ENCODE results near the gene DSCAM. TPM values are rescaled to one million over a fixed set of nuclear protein-coding genes. Genes with fewer than 3 reads are reported as not detected.

Gene DSCAM
- total RNA-seq, 4 donors from 2014 or later = 0.19 TPM; not detected in 3

GRCh38 chr21:40660461-40660860 is 186.5 kb downstream of the DSCAM start:
- TF ChIP-seq POLR2A (IDR thresholded peaks at IDR 0.05) (no peak), CTCF (IDR thresholded peaks at IDR 0.05) (no peak)
- Histone ChIP-seq H3K27ac (no peak overlapping the region), H3K27me3 (no peaks in the 10 kb centered on the region)

DNA sequence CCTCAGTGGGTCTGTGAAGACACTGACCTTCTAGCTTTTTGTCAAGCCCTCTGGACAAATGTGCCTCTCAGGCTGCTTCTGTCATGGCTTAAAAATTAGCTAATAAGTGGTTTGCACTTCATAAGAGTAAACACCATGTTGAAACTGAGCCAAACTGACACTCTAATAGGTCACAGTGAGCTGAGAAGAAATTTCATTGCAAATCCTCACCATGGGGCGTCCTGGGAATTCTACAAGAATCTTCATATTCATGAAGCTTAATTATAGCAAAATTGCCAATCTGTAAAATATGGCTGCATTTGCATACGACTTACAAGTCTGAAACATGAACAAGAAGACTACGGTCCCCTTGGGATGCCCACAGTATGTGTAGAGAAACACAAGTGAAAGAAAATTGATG is 188.6 kb downstream of the DSCAM start:
- no peak for TF ChIP-seq POLR2A (IDR thresholded peaks at IDR 0.05)
- no peak for TF ChIP-seq CTCF (IDR thresholded peaks at IDR 0.05)
- H3K36me3 ChIP-seq = no peaks in the 10 kb centered on the region
- H3K27ac ChIP-seq = no peak overlapping the region
- no peak overlapping the region for H3K4me3 ChIP-seq
- peaks cover 0 to 4% (median 0%) of the 10 kb centered on the region in 4 donors for H3K9me3 ChIP-seq
- no peaks in the 10 kb centered on the region for H3K4me1 ChIP-seq
- DNase-seq = no peak
- H3K27me3 ChIP-seq = no peaks in the 10 kb centered on the region

More at GRCh38 chr21:40660461-40660860, 186.5 kb downstream of the DSCAM start:
- H3K4me1 ChIP-seq = no peaks in the 10 kb centered on the region
- no peaks in the 10 kb centered on the region for H3K9me3 ChIP-seq
- DNase-seq = no peak
- no peak overlapping the region for H3K4me3 ChIP-seq
- H3K36me3 ChIP-seq = no peaks in the 10 kb centered on the region

DNA sequence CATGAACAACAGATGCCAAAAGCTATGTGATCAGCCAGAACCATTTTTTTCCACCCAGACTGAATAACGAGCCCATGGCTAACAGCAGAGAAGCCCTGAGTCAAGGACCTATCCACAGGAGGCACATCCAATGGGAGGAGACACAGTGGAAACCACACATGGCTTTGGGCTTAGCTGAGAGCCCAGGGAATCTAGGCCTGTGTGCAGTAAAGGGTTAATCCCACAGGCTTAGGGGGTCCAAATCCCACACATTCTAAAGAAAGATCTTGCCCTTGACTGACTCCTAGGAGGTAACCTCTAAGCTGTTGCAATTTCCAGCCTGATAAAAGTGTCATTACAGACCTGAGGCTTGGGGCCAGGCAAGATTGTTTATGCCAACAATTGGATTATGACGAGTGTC is 194.5 kb downstream of the DSCAM start:
- Histone ChIP-seq H3K4me1 (no peaks in the 10 kb centered on the region), H3K27ac (no peak overlapping the region), H3K9me3 (peaks cover 0 to 4% (median 0%) of the 10 kb centered on the region in 4 donors), H3K27me3 (no peaks in the 10 kb centered on the region), H3K4me3 (no peak overlapping the region), H3K36me3 (no peaks in the 10 kb centered on the region)
- TF ChIP-seq CTCF (IDR thresholded peaks at IDR 0.05) (no peak), POLR2A (IDR thresholded peaks at IDR 0.05) (no peak)
- DNase-seq = no peak

GRCh38 chr21:40647706-40648105 is 199.3 kb downstream of the DSCAM start:
- Histone ChIP-seq H3K36me3 (no peaks in the 10 kb centered on the region), H3K27me3 (no peaks in the 10 kb centered on the region), H3K4me1 (no peaks in the 10 kb centered on the region), H3K9me3 (no peaks in the 10 kb centered on the region), H3K27ac (no peak overlapping the region), H3K4me3 (no peak overlapping the region)
- no peak for DNase-seq
- no peak for TF ChIP-seq POLR2A (IDR thresholded peaks at IDR 0.05)
- TF ChIP-seq CTCF (IDR thresholded peaks at IDR 0.05) = no peak

GRCh38 chr21:40646651-40647050 is 200.3 kb downstream of the DSCAM start:
- no peak for DNase-seq
- H3K27me3 ChIP-seq = no peaks in the 10 kb centered on the region
- no peaks in the 10 kb centered on the region for H3K4me1 ChIP-seq
- H3K4me3 ChIP-seq = no peak overlapping the region
- no peak overlapping the region for H3K27ac ChIP-seq
- H3K36me3 ChIP-seq = no peaks in the 10 kb centered on the region
- TF ChIP-seq CTCF (IDR thresholded peaks at IDR 0.05) = no peak
- no peak for TF ChIP-seq POLR2A (IDR thresholded peaks at IDR 0.05)
- H3K9me3 ChIP-seq = no peaks in the 10 kb centered on the region

- no peaks in the 10 kb centered on the region for H3K4me1 ChIP-seq
- TF ChIP-seq CTCF (IDR thresholded peaks at IDR 0.05) = no peak
- TF ChIP-seq POLR2A (IDR thresholded peaks at IDR 0.05) = no peak
- no peak overlapping the region for H3K27ac ChIP-seq
- no peaks in the 10 kb centered on the region for H3K27me3 ChIP-seq
- no peak for DNase-seq
- no peak overlapping the region for H3K4me3 ChIP-seq
- H3K36me3 ChIP-seq = no peaks in the 10 kb centered on the region
- H3K9me3 ChIP-seq = no peaks in the 10 kb centered on the region
Measured at GRCh38 chr21:40641042-40641441, 205.9 kb downstream of the DSCAM start.

All from Peyer's patch (tissue), 4 donors.